K562 (cell line): ENCODE measurements around the gene CLCA2. TPM values are rescaled to one million over a fixed set of nuclear protein-coding genes. Genes with fewer than 3 reads are reported as not detected.

Experiments
- ATAC-seq: fragments of 200-7000 bp; cut with Tn5 transposase; 3 replicates; pipeline ENCODE4 v1.9.1; 2020; ENCODE audit warnings: moderate library complexity
- BruUV-seq: library from RNA; stranded (reverse); fragments of 400-500 nt; replicated peaks from 2 replicates; lab custom pipeline; 2021; lab: Mats Ljungman, UMichigan
- CTCF ChIA-PET: fragments of 300-600 bp; formaldehyde crosslinking; extraction: SDS; loops from one replicate; lab custom pipeline; 2021; ENCODE audit warnings: low intra/inter-chr PET ratio; lab: Yijun Ruan, JAX
- POLR2A ChIA-PET: fragments of 300-600, 350-650 bp; sonication (Branson Sonifier 250); formaldehyde crosslinking; extraction: SDS; loops from one replicate; lab custom pipeline; 2021; ENCODE audit warnings: antibody characterized with exemption, inconsistent platforms; lab: Yijun Ruan, JAX
- DNase-seq, 4 experiments: peaks; one replicate each; pipeline versions ENCODE4 v3.0.0 to v3.0.0-alpha.2; 2011 to 2018; ENCODE audit warnings: low spot score in 3 of 4, mixed read lengths in 3 of 4; ENCODE audit errors: extremely low read depth in 1 of 4
- FAIRE-seq: peaks from 2 replicates; lab custom pipeline; 2011; peaks lifted over from hg19 to GRCh38; lab: Jason Lieb, UNC
- H2AFZ ChIP-seq: 2 replicates; pipeline ENCODE4 v1.6.0; 2011; ENCODE audit warnings: low read depth, low read length, control low read depth, inconsistent platforms
- H3K27ac ChIP-seq: fragments of 200-600 bp; 3 replicates; pipeline ENCODE4 v1.8.0; 2011; ENCODE audit warnings: low read depth, mild to moderate bottlenecking, control low read depth, inconsistent platforms, low read length, moderate library complexity, mixed read lengths; ENCODE audit errors: extremely low read depth
- H3K27me3 ChIP-seq, 2 experiments: fragments of 300-600 bp in 1 of 2; 2 replicates in 1 of 2; 3 replicates in 1 of 2; pipeline versions ENCODE4 v1.6.0 to v1.8.0; 2011; ENCODE audit warnings: inconsistent platforms in 2 of 2, low read length in 2 of 2, mild to moderate bottlenecking in 1 of 2, mixed read lengths in 1 of 2, moderate library complexity in 1 of 2; ENCODE audit not compliant: control insufficient read depth in 2 of 2, insufficient read depth in 2 of 2
- H3K36me3 ChIP-seq: fragments of 300-600 bp; 3 replicates; pipeline ENCODE4 v1.8.0; 2011; ENCODE audit warnings: mild to moderate bottlenecking, low read length, inconsistent platforms; ENCODE audit not compliant: control insufficient read depth, insufficient read depth
- H3K4me1 ChIP-seq, 2 experiments: fragments of 200-600 bp in 1 of 2; replicated peaks in 1 of 2; 2 replicates in 1 of 2; 3 replicates in 1 of 2; pipeline versions ENCODE4 v1.5.1 to v1.8.0; 2011; ENCODE audit warnings: inconsistent platforms in 2 of 2, low read length in 2 of 2, mild to moderate bottlenecking in 1 of 2, mixed read lengths in 1 of 2, moderate library complexity in 1 of 2; ENCODE audit not compliant: control insufficient read depth in 2 of 2, insufficient read depth in 2 of 2
- H3K4me2 ChIP-seq: 2 replicates; pipeline ENCODE4 v1.6.1; 2011; ENCODE audit warnings: low read length, control low read depth, inconsistent platforms, mixed read lengths; ENCODE audit not compliant: insufficient read depth
- H3K4me3 ChIP-seq: fragments of 200-600 bp; sonication (generic), shearing (Covaris generic); 2 replicates; pipeline ENCODE4 v1.5.1; 2016; ENCODE audit warnings: control low read depth, inconsistent platforms
- H3K79me2 ChIP-seq: fragments of 200-600 bp; 3 replicates; pipeline ENCODE4 v1.8.0; 2011; ENCODE audit warnings: low read length, inconsistent platforms; ENCODE audit not compliant: control insufficient read depth, insufficient read depth
- H3K9ac ChIP-seq, 2 experiments: 2 replicates each; pipeline versions ENCODE4 v1.6.0 to v1.6.1; 2011; ENCODE audit warnings: low read depth in 2 of 2, low read length in 2 of 2, control low read depth in 1 of 2, inconsistent platforms in 1 of 2, mild to moderate bottlenecking in 1 of 2, mixed read lengths in 1 of 2; ENCODE audit not compliant: insufficient read depth in 1 of 2
- H3K9me1 ChIP-seq: one replicate; pipeline ENCODE4 v1.6.0; 2011; ENCODE audit warnings: inconsistent platforms, mild to moderate bottlenecking, low read length, moderate library complexity; ENCODE audit not compliant: control insufficient read depth, insufficient read depth
- H3K9me3 ChIP-seq: replicated peaks from 2 replicates; pipeline ENCODE4 v1.5.1; 2011; ENCODE audit warnings: low read depth, low read length, inconsistent platforms; ENCODE audit not compliant: control insufficient read depth, insufficient read depth
- H4K20me1 ChIP-seq: replicated peaks from 2 replicates; pipeline ENCODE4 v1.6.1; 2011; ENCODE audit warnings: low read length, inconsistent platforms, mixed read lengths; ENCODE audit not compliant: control insufficient read depth, insufficient read depth
- ARID3B ChIP-seq: fragments of 250-450 bp; sonication (Bioruptor Pico); IDR thresholded peaks from 2 replicates; pipeline ENCODE4 v1.4.0; 2020; ENCODE audit warnings: borderline replicate concordance
- CEBPZ ChIP-seq: fragments of 150-350 bp; IDR thresholded peaks from 2 replicates; pipeline ENCODE4 v1.6.1; 2014; ENCODE audit warnings: low read depth, mild to moderate bottlenecking, low read length, borderline replicate concordance
- CTCFL ChIP-seq: IDR thresholded peaks from 2 replicates; pipeline ENCODE4 v1.6.1; 2011; ENCODE audit warnings: borderline replicate concordance, low read depth, mild to moderate bottlenecking, moderate library complexity, low read length; ENCODE audit not compliant: insufficient read depth, poor library complexity, severe bottlenecking
- DNMT1 ChIP-seq: fragments of 450-650 bp; IDR thresholded peaks from 2 replicates; pipeline ENCODE4 v1.6.1; 2016; ENCODE audit warnings: antibody characterized with exemption, mild to moderate bottlenecking
- KAT2B ChIP-seq: IDR thresholded peaks from one replicate; pipeline ENCODE4 v1.6.1; 2012; ENCODE audit warnings: low read depth, mild to moderate bottlenecking, control low read depth, inconsistent platforms, low read length, moderate library complexity
- PBX2 ChIP-seq, 2 experiments: IDR thresholded peaks in 1 of 2; conservative IDR thresholded peaks in 1 of 2; 2 replicates each; pipeline ENCODE4 v1.6.1; 2016; ENCODE audit warnings: low read depth in 2 of 2, mild to moderate bottlenecking in 1 of 2, missing compliant biosample characterization in 1 of 2, missing genetic modification characterization in 1 of 2, moderate library complexity in 1 of 2
- ZNF384 ChIP-seq: IDR thresholded peaks from 2 replicates; pipeline ENCODE4 v1.6.1; 2012; ENCODE audit warnings: low read depth, low read length, improper control_type of control experiment
- WGBS: fragments of 100-300 bp; shearing (Covaris generic); methylation state at CpG from one replicate; pipeline ENCODE4 v1.1.6; 2016; ENCODE audit warnings: low coverage, mixed read lengths; ENCODE audit not compliant: insufficient coverage; ENCODE audit errors: missing lambda C conversion rate; 5-methylcytosine and 5-hydroxymethylcytosine counted together
- in situ Hi-C: fragments of 300-500 bp; cut with MboI; formaldehyde crosslinking; loops from 4 replicates; pipeline ENCODE4 v1.15.0; 2018; ENCODE audit warnings: inconsistent platforms, mixed read lengths
- intact Hi-C: fragments of 100-400 bp; cut with micrococcal nuclease; formaldehyde crosslinking; loops from 2 replicates; pipeline ENCODE4 v1.14.2; 2022
- polyA plus RNA-seq, 8 experiments: library from polyadenylated mRNA; depleted of rRNA in 4 of 8; stranded (reverse) in 5 of 8; unstranded in 3 of 8; fragments of >200 nt; fragmentation: Nextera tagmentation in 2 of 8; fragmentation: Illumina TruSeq in 1 of 8; extraction: Ambion mirVana in 2 of 8; extraction: Trizol in 1 of 8; gene quantifications; 2 replicates each; pipeline versions ENCODE4 v1.2.1 to v1.2.3, GENCODE V29; 2011 to 2014; ENCODE audit warnings: inconsistent platforms in 1 of 8, missing spikeins in 1 of 8
- total RNA-seq, 7 experiments: library from RNA; depleted of rRNA in 6 of 7; stranded (reverse); fragments of >200 nt in 6 of 7; fragmentation: Illumina TruSeq in 2 of 7; extraction: Trizol in 2 of 7; gene quantifications; 2 replicates each; pipeline versions ENCODE4 v1.2.1 to v1.2.3, GENCODE V29; 2011 to 2021; ENCODE audit warnings: low replicate concordance in 1 of 7

The CLCA2 gene
- total and polyA plus RNA-seq, 9 of the 15 experiments (the other 6 are each of a cell fraction or from before 2014, with no cell fraction given): 0.03 TPM; not detected in 8

GRCh38 chr1:86498281-86498680 is 74.3 kb downstream of the CLCA2 start (continued):
- no peak for TF ChIP-seq CEBPZ

- WGBS: 0% methylated on average over 3 of the region's 3 CpGs
- CTCF ChIA-PET: interaction anchor here (0.5 to 4.1 kb wide), 16 partner anchors 9 to 592 kb away, joined by 3 to 29 read pairs (median 4); no protein-coding TSS in a partner anchor
- Histone ChIP-seq H3K9me1 (no peaks in the 10 kb centered on the region), H4K20me1 (no peaks in the 10 kb centered on the region), H3K9ac (no peak overlapping the region), H3K27ac (no peak overlapping the region), H3K4me2 (no peak overlapping the region), H3K4me3 (no peak overlapping the region), H3K9me3 (no peaks in the 10 kb centered on the region; the same call in 1 of the 2 replicates), H3K27me3 (peaks cover 5 to 20% of the 10 kb centered on the region in 2 experiments; a peak in 3 of 5 replicates), H3K36me3 (no peaks in the 10 kb centered on the region), H3K79me2 (no peaks in the 10 kb centered on the region), H3K4me1 (no peaks in the 10 kb centered on the region; a peak in 1 of 5 replicates), H2AFZ (no peak overlapping the region)
- BruUV-seq: no TSS peak
- ATAC-seq: peak; percentile 58; the same call in 2 of the 3 replicates
- peak; percentile 23 to 55 (median 48) for DNase-seq
- intact Hi-C loops (loop anchor here (2.0 to 5.0 kb wide), 2 partner anchors 119 to 252 kb away; no protein-coding TSS in a partner anchor), in situ Hi-C loops (loop anchor here (10.0 kb wide), 1 partner anchor 105 kb away; the partner anchor contains the start of gene ODF2L)
- POLR2A ChIA-PET: no interaction called here
- FAIRE-seq: no peak
- TF ChIP-seq CTCFL (peak; percentile 48), ZNF384 (no peak), DNMT1 (no peak), KAT2B (peak; percentile 42), ARID3B (CRISPR knock-in tag) (no peak), PBX2 (CRISPR knock-in tag; IDR thresholded peaks at IDR 0.05; ENCODE audit: low read depth) (no peak), PBX2 (tag; conservative IDR thresholded peaks at IDR 0.05; ENCODE audit: low read depth) (0 out of 2 replicates have a peak, but pooled peaks have one; percentile 19)
Observed at GRCh38 chr1:86499987-86500593, 76.1 kb downstream of the CLCA2 start.
